IMR-90 (cell line): ENCODE results near the gene SOX8.

ENCODE experiments used
- BHLHE40 ChIP-seq: fragments of 150-350 bp; IDR thresholded peaks from 2 replicates; pipeline ENCODE4 v1.6.1; 2016; ENCODE audit warnings: mild to moderate bottlenecking, low read depth, low read length
- FOS ChIP-seq: fragments of 150-350 bp; IDR thresholded peaks from 2 replicates; pipeline ENCODE4 v1.6.1; 2016; ENCODE audit warnings: low read depth, low read length
- MAFK ChIP-seq: IDR thresholded peaks from 2 replicates; pipeline ENCODE4 v1.6.1; 2012; ENCODE audit warnings: low read depth, low read length, improper control_type of control experiment
- MAZ ChIP-seq: IDR thresholded peaks from 2 replicates; pipeline ENCODE4 v1.6.1; 2012; ENCODE audit warnings: low read depth, mild to moderate bottlenecking, low read length, improper control_type of control experiment, moderate library complexity, borderline replicate concordance
- MXI1 ChIP-seq: IDR thresholded peaks from 2 replicates; pipeline ENCODE4 v1.6.1; 2012; ENCODE audit warnings: low read depth, mild to moderate bottlenecking, low read length, moderate library complexity, borderline replicate concordance
- POLR2A ChIP-seq: IDR thresholded peaks from 2 replicates; pipeline ENCODE4 v1.6.1; 2012; ENCODE audit warnings: mild to moderate bottlenecking, low read depth, low read length
- RAD21 ChIP-seq: IDR thresholded peaks from 2 replicates; pipeline ENCODE4 v1.6.1; 2012; ENCODE audit warnings: low read length, improper control_type of control experiment
- RCOR1 ChIP-seq: IDR thresholded peaks from 2 replicates; pipeline ENCODE4 v1.6.1; 2012; ENCODE audit warnings: mild to moderate bottlenecking, low read length, improper control_type of control experiment; ENCODE audit not compliant: insufficient replicate concordance
- RFX5 ChIP-seq: IDR thresholded peaks from 2 replicates; pipeline ENCODE4 v1.8.0; 2012; ENCODE audit warnings: low read depth, mild to moderate bottlenecking, low read length, moderate library complexity
- SMC3 ChIP-seq: fragments of 150-350 bp; IDR thresholded peaks from 2 replicates; pipeline ENCODE4 v1.6.1; 2016; ENCODE audit warnings: low read depth, mild to moderate bottlenecking, antibody characterized with exemption, low read length, moderate library complexity
- TF ChIP-seq, protein P1 (sequence below): conservative IDR thresholded peaks from 2 replicates; pipeline ENCODE4 v1.5.1; 2012; ENCODE audit warnings: mild to moderate bottlenecking, low read depth, low read length, improper control_type of control experiment
- TF ChIP-seq, protein P2 (sequence below): fragments of 150-350 bp; IDR thresholded peaks from 2 replicates; pipeline ENCODE4 v1.6.1; 2016; ENCODE audit warnings: low read depth, mild to moderate bottlenecking, low read length, moderate library complexity, borderline replicate concordance

DNA sequence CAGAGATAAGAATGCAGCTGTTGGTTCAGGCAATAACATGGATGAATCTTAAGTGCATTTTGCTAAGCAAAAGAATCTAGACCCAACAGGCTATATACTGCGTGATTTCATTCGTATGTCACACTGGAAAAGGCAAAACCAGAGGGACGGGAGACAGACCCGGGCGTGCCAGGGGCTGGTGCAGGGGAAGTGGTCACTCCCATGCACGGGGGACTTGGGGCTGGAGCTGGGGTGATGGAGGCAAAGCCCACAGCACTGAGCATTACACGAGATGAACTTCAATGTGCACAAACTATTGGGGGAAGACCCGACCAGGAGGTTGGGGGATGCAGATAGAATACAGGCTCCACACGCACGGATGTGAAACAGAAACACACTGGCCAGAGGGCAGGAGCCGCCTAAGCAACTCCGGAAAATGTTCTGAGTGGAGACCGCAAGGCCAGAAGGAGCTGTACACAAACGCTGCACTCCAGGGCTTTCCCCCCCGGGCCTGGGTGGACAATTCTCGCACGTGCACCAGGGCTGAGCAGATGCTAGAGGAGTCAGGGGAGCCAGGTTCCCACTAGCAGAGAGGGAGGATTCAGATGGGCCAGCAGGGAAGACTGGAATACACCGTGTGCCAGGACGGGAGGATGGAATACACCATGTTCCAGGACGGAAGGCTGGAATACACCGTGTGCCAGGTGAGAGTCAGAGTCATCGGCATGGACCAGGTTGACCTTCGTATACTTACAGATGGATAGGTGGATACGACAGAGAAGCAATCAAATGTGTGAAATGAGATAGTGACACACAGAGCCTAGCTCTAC lies 22.1 kb upstream of the SOX8 start:
- TF ChIP-seq, protein P1, sequence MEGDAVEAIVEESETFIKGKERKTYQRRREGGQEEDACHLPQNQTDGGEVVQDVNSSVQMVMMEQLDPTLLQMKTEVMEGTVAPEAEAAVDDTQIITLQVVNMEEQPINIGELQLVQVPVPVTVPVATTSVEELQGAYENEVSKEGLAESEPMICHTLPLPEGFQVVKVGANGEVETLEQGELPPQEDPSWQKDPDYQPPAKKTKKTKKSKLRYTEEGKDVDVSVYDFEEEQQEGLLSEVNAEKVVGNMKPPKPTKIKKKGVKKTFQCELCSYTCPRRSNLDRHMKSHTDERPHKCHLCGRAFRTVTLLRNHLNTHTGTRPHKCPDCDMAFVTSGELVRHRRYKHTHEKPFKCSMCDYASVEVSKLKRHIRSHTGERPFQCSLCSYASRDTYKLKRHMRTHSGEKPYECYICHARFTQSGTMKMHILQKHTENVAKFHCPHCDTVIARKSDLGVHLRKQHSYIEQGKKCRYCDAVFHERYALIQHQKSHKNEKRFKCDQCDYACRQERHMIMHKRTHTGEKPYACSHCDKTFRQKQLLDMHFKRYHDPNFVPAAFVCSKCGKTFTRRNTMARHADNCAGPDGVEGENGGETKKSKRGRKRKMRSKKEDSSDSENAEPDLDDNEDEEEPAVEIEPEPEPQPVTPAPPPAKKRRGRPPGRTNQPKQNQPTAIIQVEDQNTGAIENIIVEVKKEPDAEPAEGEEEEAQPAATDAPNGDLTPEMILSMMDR: no peak
- no peak for TF ChIP-seq MAFK
- TF ChIP-seq POLR2A: no peak
- TF ChIP-seq, protein P2, sequence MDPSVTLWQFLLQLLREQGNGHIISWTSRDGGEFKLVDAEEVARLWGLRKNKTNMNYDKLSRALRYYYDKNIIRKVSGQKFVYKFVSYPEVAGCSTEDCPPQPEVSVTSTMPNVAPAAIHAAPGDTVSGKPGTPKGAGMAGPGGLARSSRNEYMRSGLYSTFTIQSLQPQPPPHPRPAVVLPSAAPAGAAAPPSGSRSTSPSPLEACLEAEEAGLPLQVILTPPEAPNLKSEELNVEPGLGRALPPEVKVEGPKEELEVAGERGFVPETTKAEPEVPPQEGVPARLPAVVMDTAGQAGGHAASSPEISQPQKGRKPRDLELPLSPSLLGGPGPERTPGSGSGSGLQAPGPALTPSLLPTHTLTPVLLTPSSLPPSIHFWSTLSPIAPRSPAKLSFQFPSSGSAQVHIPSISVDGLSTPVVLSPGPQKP: no peak
- TF ChIP-seq MXI1: no peak
- no peak for TF ChIP-seq RFX5
- TF ChIP-seq BHLHE40: no peak
- no peak for TF ChIP-seq RCOR1
- TF ChIP-seq FOS: no peak
- no peak for TF ChIP-seq SMC3
- no peak for TF ChIP-seq RAD21
- no peak for TF ChIP-seq MAZ
